Common myeloid progenitor, CD34-positive (primary cell): ENCODE data around the gene EARS2.

ENCODE experiments used
- CTCF ChIA-PET: fragments of 350-600 bp; sonication (Branson Sonifier 250); formaldehyde crosslinking; loops from one replicate; lab custom pipeline; 2021; ENCODE audit warnings: antibody characterized with exemption; lab: Charles Lee
- POLR2A ChIA-PET: fragments of 350-600 bp; sonication (Branson Sonifier 250); formaldehyde crosslinking; loops from one replicate; lab custom pipeline; 2021; ENCODE audit warnings: antibody characterized with exemption; lab: Charles Lee
- DNase-seq, 3 donors: peaks; one replicate each; pipeline versions ENCODE4 v3.0.0 to v3.0.0-alpha.2; 2013
- H3K27ac ChIP-seq, 2 experiments: 1 replicate in 1 of 2; 2 replicates in 1 of 2; pipeline ENCODE4 v1.7.0; 2013; ENCODE audit warnings: inconsistent platforms in 2 of 2, low read length in 2 of 2, mild to moderate bottlenecking in 2 of 2, low read depth in 1 of 2, moderate library complexity in 1 of 2; ENCODE audit not compliant: severe bottlenecking in 2 of 2, insufficient read depth in 1 of 2, poor library complexity in 1 of 2
- H3K27me3 ChIP-seq, 5 experiments: replicated peaks in 2 of 5; 1 replicate in 3 of 5; 2 replicates in 2 of 5; pipeline versions ENCODE4 v1.6.1 to v1.7.0; 2013; ENCODE audit warnings: low read length in 4 of 5, mild to moderate bottlenecking in 2 of 5, moderate library complexity in 2 of 5, inconsistent platforms in 1 of 5; ENCODE audit not compliant: insufficient read depth in 5 of 5, control insufficient read depth in 4 of 5
- H3K36me3 ChIP-seq, 4 experiments: 1 replicate in 2 of 4; 2 replicates in 2 of 4; pipeline versions ENCODE4 v1.6.1 to v1.7.0; 2013; ENCODE audit warnings: low read length in 3 of 4, control low read depth in 1 of 4, mild to moderate bottlenecking in 1 of 4; ENCODE audit not compliant: control insufficient read depth in 4 of 4, insufficient read depth in 4 of 4
- H3K4me1 ChIP-seq, 4 experiments: 1 replicate in 3 of 4; 2 replicates in 1 of 4; pipeline versions ENCODE4 v1.6.1 to v1.7.1; 2013; ENCODE audit warnings: low read length in 3 of 4, mild to moderate bottlenecking in 3 of 4, control low read depth in 1 of 4, inconsistent platforms in 1 of 4, moderate library complexity in 1 of 4; ENCODE audit not compliant: control insufficient read depth in 4 of 4, insufficient read depth in 4 of 4; ENCODE audit errors: control extremely low read depth in 1 of 4
- H3K4me3 ChIP-seq, 7 experiments: 1 replicate in 4 of 7; 2 replicates in 3 of 7; pipeline versions ENCODE4 v1.5.1 to v1.7.0; 2013; ENCODE audit warnings: mild to moderate bottlenecking in 7 of 7, low read length in 6 of 7, moderate library complexity in 6 of 7, inconsistent platforms in 2 of 7, low read depth in 2 of 7, control low read depth in 1 of 7; ENCODE audit not compliant: insufficient read depth in 4 of 7, control insufficient read depth in 1 of 7; ENCODE audit errors: extremely low read depth in 1 of 7
- H3K9me3 ChIP-seq, 5 experiments: 1 replicate in 4 of 5; 2 replicates in 1 of 5; pipeline versions ENCODE4 v1.6.1 to v1.7.1; 2013; ENCODE audit warnings: low read length in 4 of 5, mild to moderate bottlenecking in 2 of 5, inconsistent platforms in 1 of 5, low read depth in 1 of 5, moderate library complexity in 1 of 5; ENCODE audit not compliant: control insufficient read depth in 4 of 5, insufficient read depth in 2 of 5; ENCODE audit errors: control extremely low read depth in 1 of 5
- WGBS: methylation state at CpG from one replicate; pipeline ENCODE4 v1.1.5; 2013; ENCODE audit not compliant: insufficient coverage; 5-methylcytosine and 5-hydroxymethylcytosine counted together

EARS2 gene

DNA sequence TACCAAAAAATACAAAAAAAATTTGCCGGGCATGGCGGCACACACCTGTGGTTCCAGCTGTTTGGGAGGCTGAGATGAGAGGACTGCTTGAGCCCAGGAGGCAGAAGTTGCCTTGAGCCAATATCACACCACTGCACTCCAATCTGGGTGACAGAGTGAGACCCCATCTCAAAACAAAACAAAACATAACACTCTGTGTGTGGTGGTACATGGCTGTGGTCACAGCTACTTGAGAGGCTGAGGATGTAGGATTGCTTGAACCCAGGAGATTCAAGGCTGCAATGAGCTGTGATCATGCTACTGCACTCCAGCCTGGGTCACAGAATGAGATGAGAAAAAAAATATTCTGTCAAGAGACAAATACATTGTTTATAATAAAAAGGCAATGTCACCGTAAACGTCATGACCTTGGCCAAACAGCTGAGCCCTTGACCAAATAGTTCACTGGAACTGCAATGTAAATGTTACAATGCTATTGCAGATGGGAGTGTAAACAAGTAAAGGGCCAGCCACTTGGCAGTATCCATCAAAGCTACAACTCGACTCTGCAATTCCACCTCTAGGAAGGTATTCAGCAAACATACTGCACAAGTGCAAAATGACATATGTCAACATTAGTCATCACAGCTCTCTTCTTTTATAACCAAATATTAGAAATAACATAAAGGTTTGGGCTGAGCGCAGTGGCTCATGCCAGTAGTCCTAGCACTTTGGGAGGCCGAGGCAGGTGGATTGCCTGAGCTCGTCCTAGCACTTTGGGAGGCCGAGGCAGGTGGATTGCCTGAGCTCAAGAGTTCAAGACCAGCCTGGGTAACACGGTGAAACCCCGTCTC is 16.9 kb downstream of the EARS2 start:
- Histone ChIP-seq H3K27me3 (no peaks in the 10 kb centered on the region), H3K27ac (no peak overlapping the region), H3K36me3 (peaks cover 7 to 57% (median 28%) of the 10 kb centered on the region in 4 experiments), H3K9me3 (no peaks in the 10 kb centered on the region), H3K4me1 (peaks cover 0 to 5% (median 0%) of the 10 kb centered on the region in 4 experiments), H3K4me3 (no peak overlapping the region)
- 100% methylated on average over 6 of the region's 11 CpGs for WGBS
- DNase-seq = no peak
- CTCF ChIA-PET = interaction anchor here (1.0 to 1.5 kb wide), 2 partner anchors 13 to 14 kb away, joined by 3 to 4 read pairs; no protein-coding TSS in a partner anchor
- POLR2A ChIA-PET = no interaction called here

DNA sequence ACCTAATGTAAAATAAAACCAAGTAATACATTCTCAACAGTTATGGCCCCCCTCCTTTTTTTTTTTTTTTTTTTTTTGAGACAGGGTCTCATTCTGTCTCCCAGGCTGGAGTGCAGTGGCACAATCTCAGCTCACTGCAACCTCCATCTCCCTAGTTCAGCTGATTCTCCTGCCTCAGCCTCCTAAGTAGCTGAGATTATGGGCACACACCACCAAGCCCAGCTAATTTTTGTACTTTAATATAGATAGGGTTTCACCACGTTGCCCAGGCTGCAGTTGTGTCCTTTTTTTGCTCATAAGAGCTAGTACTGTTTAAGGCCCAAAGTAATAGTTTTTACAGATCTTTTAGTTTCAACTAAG is 18.3 kb downstream of the EARS2 start:
- no CpG with 5 or more reads among the region's 1 CpG for WGBS
- Histone ChIP-seq H3K27me3 (no peaks in the 10 kb centered on the region), H3K9me3 (no peaks in the 10 kb centered on the region), H3K36me3 (peaks cover 13 to 60% (median 33%) of the 10 kb centered on the region in 4 experiments), H3K4me3 (no peak overlapping the region), H3K4me1 (peaks cover 0 to 5% (median 0%) of the 10 kb centered on the region in 4 experiments), H3K27ac (no peak overlapping the region)
- ChIA-PET CTCF (interaction anchor here (1.2 kb wide), 1 partner anchor 19 kb away, joined by 4 read pairs; the partner anchor contains the start of gene UBFD1), POLR2A (no interaction called here)
- no peak for DNase-seq

DNA sequence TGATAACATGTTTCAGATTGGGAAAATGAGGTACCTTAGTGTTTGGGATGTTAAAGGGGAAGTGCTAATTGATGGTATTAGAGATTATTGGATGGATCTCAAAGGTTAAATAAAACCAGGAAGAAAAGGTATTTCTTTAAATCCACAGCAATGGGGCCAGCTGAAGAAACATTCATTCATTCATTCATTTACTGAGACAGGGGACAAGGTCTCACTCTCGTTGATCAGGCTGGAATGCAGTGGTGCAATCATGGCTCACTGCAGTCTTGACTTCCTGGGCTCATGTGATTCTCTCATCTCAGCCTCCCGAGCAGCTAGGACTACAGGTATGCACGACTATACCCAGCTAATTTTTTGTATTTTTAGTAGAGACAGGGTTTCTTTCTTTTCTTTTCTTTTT is 19.8 kb downstream of the EARS2 start:
- ChIA-PET POLR2A (no interaction called here), CTCF (no interaction called here)

DNA sequence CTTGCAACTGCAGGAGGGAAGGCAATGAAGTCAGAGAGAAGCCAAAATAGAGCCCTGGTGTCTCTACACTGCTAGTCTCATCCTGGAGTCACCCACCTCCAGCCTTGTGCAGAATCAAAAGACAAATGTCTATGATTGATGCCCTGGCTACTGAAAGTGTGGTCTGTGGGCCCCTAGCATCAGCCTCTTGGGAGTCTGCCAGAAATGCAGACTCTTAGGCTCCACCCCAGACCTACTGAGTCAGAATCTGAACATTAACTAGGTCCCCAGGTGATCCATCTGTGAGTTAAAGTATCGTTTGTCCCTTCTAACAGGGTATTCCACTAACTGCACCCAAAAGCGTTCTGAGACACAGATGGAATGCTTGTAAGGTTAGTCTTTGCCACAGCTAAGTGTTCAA is 21.2 kb downstream of the EARS2 start:
- WGBS = 100% methylated on average over 2 of the region's 2 CpGs
- Histone ChIP-seq H3K36me3 (peaks cover 12 to 69% (median 37%) of the 10 kb centered on the region in 4 experiments), H3K4me1 (peaks cover 0 to 5% (median 0%) of the 10 kb centered on the region in 4 experiments), H3K27me3 (no peaks in the 10 kb centered on the region), H3K9me3 (no peaks in the 10 kb centered on the region), H3K4me3 (no peak overlapping the region), H3K27ac (no peak overlapping the region)
- ChIA-PET POLR2A (no interaction called here), CTCF (no interaction called here)
- no peak for DNase-seq

More for the DNA sequence above, 19.8 kb downstream of the EARS2 start:
- Histone ChIP-seq H3K36me3 (peaks cover 12 to 65% (median 32%) of the 10 kb centered on the region in 4 experiments), H3K4me3 (no peak overlapping the region), H3K27me3 (no peaks in the 10 kb centered on the region), H3K9me3 (no peaks in the 10 kb centered on the region), H3K27ac (no peak overlapping the region), H3K4me1 (peaks cover 0 to 5% (median 0%) of the 10 kb centered on the region in 4 experiments)
- WGBS = 29% methylated on average over 1 of the region's 3 CpGs
- no peak for DNase-seq

DNA sequence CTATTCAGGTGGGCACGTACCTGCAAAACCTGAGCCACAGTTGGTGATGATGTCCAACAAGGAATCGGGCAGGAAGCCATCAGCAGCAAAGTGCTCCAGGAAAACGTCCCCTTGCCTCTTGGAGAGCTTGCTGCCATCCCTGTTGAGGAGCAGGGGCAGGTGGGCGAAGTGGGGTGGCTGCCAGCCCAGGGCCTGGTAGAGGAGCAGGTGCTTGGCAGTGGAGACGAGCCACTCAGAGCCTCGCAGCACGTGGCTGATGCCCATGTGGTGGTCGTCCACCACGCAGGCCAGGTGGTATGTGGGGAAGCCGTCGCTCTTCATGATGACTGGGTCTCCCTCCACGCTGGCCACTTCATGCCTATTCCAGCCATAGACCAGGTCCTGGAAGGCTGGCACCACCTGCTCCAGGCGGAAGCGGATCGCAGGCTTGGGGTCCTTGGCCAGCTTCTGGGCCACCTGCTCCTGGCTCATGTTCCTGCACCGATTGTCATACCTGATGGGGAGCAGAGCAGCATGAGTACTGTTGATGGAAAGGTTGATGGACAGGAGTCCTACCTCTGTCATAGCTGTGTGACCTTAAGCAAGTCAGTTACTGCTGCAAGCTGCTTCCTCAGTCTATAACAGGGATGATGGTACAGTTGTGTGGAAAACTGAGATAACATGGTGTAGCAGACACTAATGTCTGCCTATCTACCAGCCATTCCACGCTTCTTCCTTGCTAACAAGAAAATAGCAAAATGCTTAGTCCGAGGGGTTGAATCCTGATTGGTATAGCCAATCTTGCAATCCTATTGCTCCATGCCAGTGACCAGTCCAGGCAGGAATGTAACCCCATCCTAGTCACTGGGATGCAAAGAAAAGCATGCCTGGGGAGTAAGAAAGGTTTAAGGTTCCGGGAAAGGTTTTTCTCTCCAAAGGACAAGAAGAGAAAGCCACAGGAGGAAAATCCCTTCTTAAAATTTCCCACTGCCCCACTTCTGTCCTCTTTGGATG is 22.0 kb downstream of the EARS2 start:
- no peaks in the 10 kb centered on the region for H3K27me3 ChIP-seq
- DNase-seq = no peak
- no peak overlapping the region for H3K27ac ChIP-seq
- 98% methylated on average over 17 of the region's 19 CpGs for WGBS
- ChIA-PET POLR2A (no interaction called here), CTCF (no interaction called here)
- no peak overlapping the region for H3K4me3 ChIP-seq
- H3K9me3 ChIP-seq = no peaks in the 10 kb centered on the region
- H3K36me3 ChIP-seq = peaks cover 12 to 64% (median 36%) of the 10 kb centered on the region in 4 experiments
- H3K4me1 ChIP-seq = peaks cover 0 to 5% (median 0%) of the 10 kb centered on the region in 4 experiments

DNA sequence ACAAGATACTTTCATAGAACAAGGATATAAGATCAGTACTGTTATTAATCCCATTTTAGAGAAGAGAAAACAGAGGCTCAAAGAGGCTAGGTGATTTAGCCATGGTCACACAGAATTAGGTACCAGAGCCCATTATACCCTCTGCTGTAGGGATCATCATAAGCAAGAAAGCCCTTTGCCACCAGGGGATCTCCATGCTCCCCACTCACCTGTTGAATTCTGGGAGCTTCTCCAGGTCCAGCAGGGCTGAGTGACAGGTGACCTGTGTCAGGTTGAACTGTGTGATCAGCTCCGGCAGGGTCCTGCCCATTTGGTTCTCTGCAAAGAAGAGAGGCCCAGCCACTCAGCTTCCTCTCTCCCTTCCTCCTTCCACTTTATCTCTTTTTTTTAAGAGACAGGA is 24.7 kb downstream of the EARS2 start:
- peaks cover 10 to 75% (median 49%) of the 10 kb centered on the region in 4 experiments for H3K36me3 ChIP-seq
- WGBS = no CpG with 5 or more reads among the region's 1 CpG
- no peak overlapping the region for H3K27ac ChIP-seq
- ChIA-PET POLR2A (no interaction called here), CTCF (interaction anchor here (1.8 kb wide), 1 partner anchor 25 kb away, joined by 4 read pairs; the partner anchor contains the start of gene UBFD1)
- H3K4me1 ChIP-seq = no peaks in the 10 kb centered on the region
- no peaks in the 10 kb centered on the region for H3K9me3 ChIP-seq
- H3K27me3 ChIP-seq = no peaks in the 10 kb centered on the region
- H3K4me3 ChIP-seq = no peak overlapping the region
- DNase-seq = no peak
